DND-41 (cell line): Measurements from ENCODE around the gene SMTNL2.

Experiments
- EZH2 ChIP-seq: IDR thresholded peaks from 3 replicates; pipeline ENCODE4 v1.6.1; 2012; ENCODE audit warnings: borderline replicate concordance, low read depth, mild to moderate bottlenecking, moderate library complexity, low read length, inconsistent platforms; ENCODE audit not compliant: severe bottlenecking
- TF ChIP-seq, protein P1 (sequence below): IDR thresholded peaks from 2 replicates; pipeline ENCODE4 v1.5.1; 2012; ENCODE audit warnings: borderline replicate concordance, low read length, moderate library complexity, mild to moderate bottlenecking; ENCODE audit not compliant: poor library complexity, severe bottlenecking; ENCODE audit errors: extremely low read depth

DNA sequence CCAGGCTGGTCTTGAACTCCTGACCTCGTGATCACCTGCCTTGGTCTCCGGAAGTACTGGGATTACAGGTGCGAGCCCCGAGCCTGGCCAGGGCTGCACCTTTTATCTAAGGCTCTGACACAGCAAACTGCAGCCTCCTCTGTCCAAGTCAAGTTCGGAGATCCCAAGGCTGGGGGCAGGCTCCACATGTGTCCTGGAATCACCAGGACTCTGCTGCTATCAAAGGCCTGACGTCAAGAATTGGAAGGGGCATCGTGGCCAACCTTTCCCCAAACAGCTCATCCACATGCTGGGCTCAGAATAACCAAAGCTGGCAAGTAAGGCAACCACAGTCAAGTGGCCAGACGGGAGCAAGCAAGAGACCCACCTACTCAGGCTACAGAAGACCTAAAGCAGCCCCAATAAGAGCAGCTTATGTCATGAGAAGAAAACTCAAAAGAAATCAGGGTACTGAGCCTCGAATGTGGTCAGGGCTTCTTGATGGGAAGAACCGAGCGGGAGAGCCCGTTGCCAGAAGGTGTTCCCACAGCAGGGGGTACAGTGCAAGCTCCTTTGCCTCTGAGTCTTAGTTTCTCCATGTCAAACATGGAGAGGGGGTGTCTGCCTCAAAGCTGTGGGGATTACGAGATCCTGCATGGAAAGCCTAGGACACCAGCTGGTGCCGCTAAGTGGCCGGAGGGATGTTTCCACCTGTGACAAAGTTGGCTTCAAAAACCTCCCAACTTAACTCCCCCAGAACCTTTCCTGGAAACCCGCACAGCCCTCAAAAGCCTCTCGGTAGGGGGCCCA, 37.0 kb upstream of the SMTNL2 start:
- no peak for TF ChIP-seq EZH2
- TF ChIP-seq, protein P1, sequence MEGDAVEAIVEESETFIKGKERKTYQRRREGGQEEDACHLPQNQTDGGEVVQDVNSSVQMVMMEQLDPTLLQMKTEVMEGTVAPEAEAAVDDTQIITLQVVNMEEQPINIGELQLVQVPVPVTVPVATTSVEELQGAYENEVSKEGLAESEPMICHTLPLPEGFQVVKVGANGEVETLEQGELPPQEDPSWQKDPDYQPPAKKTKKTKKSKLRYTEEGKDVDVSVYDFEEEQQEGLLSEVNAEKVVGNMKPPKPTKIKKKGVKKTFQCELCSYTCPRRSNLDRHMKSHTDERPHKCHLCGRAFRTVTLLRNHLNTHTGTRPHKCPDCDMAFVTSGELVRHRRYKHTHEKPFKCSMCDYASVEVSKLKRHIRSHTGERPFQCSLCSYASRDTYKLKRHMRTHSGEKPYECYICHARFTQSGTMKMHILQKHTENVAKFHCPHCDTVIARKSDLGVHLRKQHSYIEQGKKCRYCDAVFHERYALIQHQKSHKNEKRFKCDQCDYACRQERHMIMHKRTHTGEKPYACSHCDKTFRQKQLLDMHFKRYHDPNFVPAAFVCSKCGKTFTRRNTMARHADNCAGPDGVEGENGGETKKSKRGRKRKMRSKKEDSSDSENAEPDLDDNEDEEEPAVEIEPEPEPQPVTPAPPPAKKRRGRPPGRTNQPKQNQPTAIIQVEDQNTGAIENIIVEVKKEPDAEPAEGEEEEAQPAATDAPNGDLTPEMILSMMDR: no peak
